HCT116 (cell line): ENCODE results near the gene SLCO2A1. TPM values are rescaled to one million over a fixed set of nuclear protein-coding genes. Genes with fewer than 3 reads are reported as not detected.

ENCODE experiments used
- ATAC-seq: fragments of 200-7000 bp; cut with Tn5 transposase; 2 replicates; pipeline ENCODE4 v1.9.1; 2020; ENCODE audit warnings: mild to moderate bottlenecking, moderate library complexity
- BruUV-seq: library from RNA; stranded (reverse); fragments of 400-500 nt; replicated peaks from 2 replicates; lab custom pipeline; 2021; lab: Mats Ljungman, UMichigan
- CTCF ChIA-PET: fragments of 300-600 bp; sonication (Branson Sonifier 250); formaldehyde crosslinking; loops from one replicate; lab custom pipeline; 2021; ENCODE audit warnings: antibody characterized with exemption; lab: Charles Lee
- POLR2A ChIA-PET: fragments of 300-600, 350-600 bp; sonication (Branson Sonifier 250); formaldehyde crosslinking; loops from one replicate; lab custom pipeline; 2021; ENCODE audit warnings: antibody characterized with exemption; lab: Charles Lee
- RAD21 ChIA-PET, 2 experiments: fragments of 300-600 bp; sonication (Branson Sonifier 250); formaldehyde crosslinking; loops; one replicate each; lab custom pipeline; 2023; ENCODE audit warnings: low total read pairs in 2 of 2; ENCODE audit not compliant: uncharacterized antibody in 2 of 2, unreplicated experiment in 2 of 2, low non-redundant PET in 1 of 2; lab: Charles Lee
- DNase-seq: peaks from one replicate; pipeline ENCODE4 v3.0.0-alpha.2; 2010; ENCODE audit warnings: low read depth, low spot score
- H2AFZ ChIP-seq: fragments of 200-600 bp; shearing (Covaris generic), sonication (generic); 2 replicates; pipeline ENCODE4 v1.6.1; 2017; ENCODE audit warnings: low read depth, mixed run types, mixed read lengths, antibody characterized with exemption, low read length; ENCODE audit not compliant: poor library complexity, severe bottlenecking
- H3K27ac ChIP-seq: 2 replicates; pipeline ENCODE4 v1.5.1; 2012; ENCODE audit warnings: low read depth, low read length
- H3K27me3 ChIP-seq: fragments of 200-600 bp; sonication (generic); 2 replicates; pipeline ENCODE4 v1.6.1; 2016; ENCODE audit warnings: mixed run types, low read length, mixed read lengths; ENCODE audit not compliant: insufficient read depth
- H3K36me3 ChIP-seq, 2 experiments: fragments of 200-500 bp in 1 of 2; fragments of 200-600 bp in 1 of 2; sonication (Bioruptor generic) in 1 of 2; sonication (generic) in 1 of 2; 2 replicates each; pipeline versions ENCODE4 v1.5.1 to v1.6.1; 2014 to 2016; ENCODE audit warnings: low read length in 2 of 2, inconsistent platforms in 1 of 2, mixed read lengths in 1 of 2, mixed run types in 1 of 2; ENCODE audit not compliant: insufficient read depth in 2 of 2, control insufficient read depth in 1 of 2
- H3K4me1 ChIP-seq, 2 experiments: fragments of 200-600 bp in 1 of 2; sonication (generic) in 1 of 2; 2 replicates each; pipeline versions ENCODE4 v1.5.1 to v1.6.1; 2012 to 2017; ENCODE audit warnings: low read length in 2 of 2, inconsistent platforms in 1 of 2, mild to moderate bottlenecking in 1 of 2, mixed read lengths in 1 of 2, mixed run types in 1 of 2, moderate library complexity in 1 of 2; ENCODE audit not compliant: insufficient read depth in 2 of 2, control insufficient read depth in 1 of 2
- H3K4me2 ChIP-seq: fragments of 200-600 bp; sonication (generic); 2 replicates; pipeline ENCODE4 v1.6.1; 2017; ENCODE audit warnings: mixed run types, low read length, mixed read lengths
- H3K4me3 ChIP-seq, 2 experiments: fragments of 200-600 bp in 1 of 2; sonication (generic) in 1 of 2; replicated peaks in 1 of 2; 2 replicates each; pipeline ENCODE4 v1.5.1; 2011 to 2016; ENCODE audit warnings: low read length in 2 of 2, control low read depth in 1 of 2, low read depth in 1 of 2, mild to moderate bottlenecking in 1 of 2, mixed read lengths in 1 of 2, mixed run types in 1 of 2
- H3K79me2 ChIP-seq: fragments of 200-600 bp; sonication (generic); 2 replicates; pipeline ENCODE4 v1.6.1; 2017; ENCODE audit warnings: mild to moderate bottlenecking, mixed run types, low read length, moderate library complexity, mixed read lengths; ENCODE audit not compliant: insufficient read depth
- H3K9ac ChIP-seq: fragments of 200-600 bp; sonication (generic); 2 replicates; pipeline ENCODE4 v1.6.1; 2016; ENCODE audit warnings: low read length, mixed read lengths
- H3K9me2 ChIP-seq: fragments of 200-600 bp; sonication (generic), shearing (Covaris generic); 2 replicates; pipeline ENCODE4 v1.6.1; 2017; ENCODE audit warnings: mixed run types, mild to moderate bottlenecking, moderate library complexity; ENCODE audit not compliant: insufficient read depth
- H3K9me3 ChIP-seq, 2 experiments: fragments of 200-500 bp in 1 of 2; fragments of 200-600 bp in 1 of 2; sonication (Bioruptor generic) in 1 of 2; sonication (generic) in 1 of 2; 2 replicates each; pipeline ENCODE4 v1.6.1; 2014 to 2017; ENCODE audit warnings: low read length in 2 of 2, mixed read lengths in 2 of 2, inconsistent platforms in 1 of 2, low read depth in 1 of 2, mild to moderate bottlenecking in 1 of 2, mixed run types in 1 of 2, moderate library complexity in 1 of 2; ENCODE audit not compliant: control insufficient read depth in 1 of 2, insufficient read depth in 1 of 2
- H4K20me1 ChIP-seq: fragments of 200-600 bp; sonication (generic), shearing (Covaris generic); 2 replicates; pipeline ENCODE4 v1.6.1; 2017; ENCODE audit warnings: mixed run types, mild to moderate bottlenecking, moderate library complexity; ENCODE audit not compliant: insufficient read depth
- CBX3 ChIP-seq: IDR thresholded peaks from 2 replicates; pipeline ENCODE4 v1.6.1; 2012; ENCODE audit warnings: low read depth
- EGR1 ChIP-seq: IDR thresholded peaks from 2 replicates; pipeline ENCODE4 v1.6.1; 2012; ENCODE audit warnings: low read depth
- ELF1 ChIP-seq: IDR thresholded peaks from 2 replicates; pipeline ENCODE4 v1.6.1; 2012; ENCODE audit warnings: low read depth, borderline replicate concordance
- POLR2A ChIP-seq: IDR thresholded peaks from 2 replicates; pipeline ENCODE4 v1.7.0; 2011; ENCODE audit warnings: borderline replicate concordance; ENCODE audit not compliant: insufficient read depth, insufficient read length; ENCODE audit errors: extremely low read depth
- POLR2AphosphoS5 ChIP-seq: IDR thresholded peaks from 2 replicates; pipeline ENCODE4 v1.6.1; 2011; ENCODE audit warnings: mild to moderate bottlenecking, low read depth, low read length, moderate library complexity
- SIN3A ChIP-seq: IDR thresholded peaks from 2 replicates; pipeline ENCODE4 v1.6.1; 2012; ENCODE audit warnings: low read depth
- TCF7L2 ChIP-seq: IDR thresholded peaks from 2 replicates; pipeline ENCODE4 v1.7.0; 2011; ENCODE audit warnings: borderline replicate concordance, inconsistent platforms; ENCODE audit not compliant: insufficient read depth, insufficient read length; ENCODE audit errors: extremely low read depth
- intact Hi-C: fragments of 100-400 bp; cut with micrococcal nuclease; formaldehyde crosslinking; loops from 2 replicates; pipeline ENCODE4 v1.10.0; 2022
- total RNA-seq: library from RNA; stranded (reverse); gene quantifications from one replicate; pipeline ENCODE4 v1.2.1, GENCODE V29; 2021; ENCODE audit not compliant: unreplicated experiment
- TF ChIP-seq, protein P1 (sequence below): IDR thresholded peaks from 2 replicates; pipeline ENCODE4 v1.6.1; 2012
- TF ChIP-seq, protein P2 (sequence below): IDR thresholded peaks from 2 replicates; pipeline ENCODE4 v1.6.1; 2012

The SLCO2A1 gene
- total RNA-seq, 1 experiment from 2014 or later, result 0.52 TPM

- no peak for TF ChIP-seq SIN3A
These were observed 132.2 kb downstream of the SLCO2A1 start (continued) for GRCh38 chr3:133897547-133897946.

DNA sequence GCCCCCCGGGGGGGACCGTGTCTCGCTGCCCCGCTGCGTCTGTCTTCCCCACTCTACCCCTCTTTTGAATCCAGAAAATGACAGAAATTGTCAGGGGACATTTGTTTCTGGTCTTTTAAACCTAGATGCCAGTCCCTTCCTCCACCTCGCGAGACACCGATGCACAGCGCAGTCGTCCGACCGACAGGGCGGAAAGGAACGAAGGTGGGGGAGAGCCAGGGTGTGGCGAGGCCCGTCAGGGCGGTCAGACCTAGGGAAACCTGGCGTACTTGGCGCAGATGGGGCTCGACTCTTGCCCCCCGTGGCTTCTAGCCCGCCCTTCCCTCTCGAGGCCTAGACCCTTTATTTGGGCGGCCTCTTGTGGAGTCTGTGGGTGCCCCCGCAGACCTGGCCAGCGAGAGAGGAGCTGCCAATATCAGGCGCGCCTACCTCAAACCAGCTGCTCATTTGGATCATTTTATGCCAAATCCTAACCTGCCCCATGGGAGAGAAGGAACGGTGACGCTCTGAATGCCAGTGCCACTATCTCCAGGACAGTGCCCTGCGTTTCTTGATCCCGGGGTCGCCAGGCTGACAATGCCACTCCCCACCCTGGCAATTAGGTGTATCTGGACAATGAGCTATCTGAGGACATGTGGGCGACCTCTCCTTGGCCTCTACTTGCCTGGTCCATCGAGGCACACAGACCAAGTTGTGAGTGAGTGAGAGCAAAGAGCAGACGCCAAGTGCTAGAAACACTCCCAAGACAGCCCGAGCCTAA, 133.5 kb downstream of the SLCO2A1 start:
- BruUV-seq, result no TSS peak
- Histone ChIP-seq H3K27me3 (no peaks in the 10 kb centered on the region), H3K4me1 (peaks cover 6 to 10% of the 10 kb centered on the region in 2 experiments; a peak in 3 of 4 replicates), H4K20me1 (no peaks in the 10 kb centered on the region), H3K4me2 (peak overlapping the region; percentile 97), H3K36me3 (no peaks in the 10 kb centered on the region), H3K9me3 (no peaks in the 10 kb centered on the region), H3K79me2 (no peaks in the 10 kb centered on the region), H3K9me2 (no peaks in the 10 kb centered on the region), H2AFZ (peak overlapping the region; percentile 67), H3K9ac (no peak overlapping the region), H3K27ac (no peak overlapping the region), H3K4me3 (peak overlapping the region; percentile 71 to 84; a peak in 3 of 4 replicates)
- ChIA-PET RAD21 (no interaction called here), CTCF (interaction anchor here (0.9 kb wide), 1 partner anchor 14 kb away, joined by 3 read pairs; no protein-coding TSS in a partner anchor), POLR2A (no interaction called here)
- TF ChIP-seq TCF7L2, result no peak
- TF ChIP-seq, protein P1, sequence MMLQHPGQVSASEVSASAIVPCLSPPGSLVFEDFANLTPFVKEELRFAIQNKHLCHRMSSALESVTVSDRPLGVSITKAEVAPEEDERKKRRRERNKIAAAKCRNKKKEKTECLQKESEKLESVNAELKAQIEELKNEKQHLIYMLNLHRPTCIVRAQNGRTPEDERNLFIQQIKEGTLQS, result no peak
- no peak for TF ChIP-seq CBX3
- intact Hi-C loops, result no loop called here
- peak; percentile 2; the same call in 1 of the 2 replicates for ATAC-seq
- DNase-seq, result no peak

GRCh38 chr3:133895208-133896001, 134.3 kb downstream of the SLCO2A1 start, which contains the start of gene RAB6B:
Gene RAB6B, minus strand, starts transcription at chr3:133895882. Its CDS starts 416 bp downstream, at chr3:133895466.
- peak within 1 kb of the TSS; percentile 26; the same call in 1 of the 2 replicates for H3K27ac ChIP-seq
- H3K9me2 ChIP-seq, result no peaks in the 10 kb centered on the region
- H3K79me2 ChIP-seq, result no peaks in the 10 kb centered on the region
- H3K36me3 ChIP-seq, result no peaks in the 10 kb centered on the region
- H2AFZ ChIP-seq, result peak within 1 kb of the TSS; percentile 96
- peak within 1 kb of the TSS; percentile 97 for H3K4me2 ChIP-seq
- CTCF ChIA-PET, result no interaction called here
- peak within 1 kb of the TSS; percentile 71 to 84 for H3K4me3 ChIP-seq
- H3K4me1 ChIP-seq, result peaks cover 6 to 10% of the 10 kb centered on the region in 2 experiments; a peak in 3 of 4 replicates
- no peaks in the 10 kb centered on the region for H3K27me3 ChIP-seq
- ATAC-seq, result peak; percentile 94
- no peak for TF ChIP-seq POLR2A
- TF ChIP-seq EGR1, result peak; percentile 32; the same call in 1 of the 2 replicates
- TF ChIP-seq CBX3, result no peak
- TF ChIP-seq ELF1, result no peak
- peak; percentile 41; the same call in 1 of the 2 replicates for TF ChIP-seq POLR2AphosphoS5
- TF ChIP-seq, protein P2, sequence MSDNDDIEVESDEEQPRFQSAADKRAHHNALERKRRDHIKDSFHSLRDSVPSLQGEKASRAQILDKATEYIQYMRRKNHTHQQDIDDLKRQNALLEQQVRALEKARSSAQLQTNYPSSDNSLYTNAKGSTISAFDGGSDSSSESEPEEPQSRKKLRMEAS, result peak; percentile 42; the same call in 1 of the 2 replicates
- TF ChIP-seq, all 23 proteins: peak for 3
- ChIA-PET RAD21 (no interaction called here), POLR2A (no interaction called here)
- peak within 1 kb of the TSS; percentile 44 for H3K9ac ChIP-seq
- intact Hi-C loops, result no loop called here
- BruUV-seq, result no TSS peak
- no peaks in the 10 kb centered on the region for H4K20me1 ChIP-seq
- no peak for DNase-seq
- H3K9me3 ChIP-seq, result no peaks in the 10 kb centered on the region
